Nephron progenitor cell (in vitro differentiated cells): ENCODE results near the gene TOP2B.

Experiments used
- DNase-seq: peaks from one replicate; pipeline ENCODE4 v3.0.0; 2021
- H3K27ac Mint-ChIP-seq: 2 replicates; pipeline ENCODE4 v1.8.0; 2021; ENCODE audit warnings: mild to moderate bottlenecking, moderate library complexity, mixed read lengths
- H3K27me3 Mint-ChIP-seq: 2 replicates; pipeline ENCODE4 v1.8.0; 2021; ENCODE audit warnings: mild to moderate bottlenecking, low read depth, mixed read lengths; ENCODE audit not compliant: poor library complexity
- H3K36me3 Mint-ChIP-seq: 2 replicates; pipeline ENCODE4 v1.8.0; 2021; ENCODE audit warnings: low read depth, mixed read lengths
- H3K4me1 Mint-ChIP-seq: 2 replicates; pipeline ENCODE4 v1.8.0; 2021; ENCODE audit warnings: mixed read lengths
- H3K4me3 Mint-ChIP-seq: 2 replicates; pipeline ENCODE4 v1.8.0; 2021; ENCODE audit warnings: mild to moderate bottlenecking, moderate library complexity, mixed read lengths
- H3K9me3 Mint-ChIP-seq: 2 replicates; pipeline ENCODE4 v1.8.0; 2021; ENCODE audit warnings: mild to moderate bottlenecking, moderate library complexity, mixed read lengths
- TF ChIP-seq, protein P1 (sequence below): fragments of 200-600 bp; sonication (generic); IDR thresholded peaks from 2 replicates; pipeline ENCODE4 v1.5.0; 2021; ENCODE audit warnings: antibody characterized with exemption

Gene TOP2B

GRCh38 chr3:25565807-25566206, 98.9 kb downstream of the TOP2B start:
- peaks cover 26% of the 10 kb centered on the region for H3K4me1 Mint-ChIP-seq
- TF ChIP-seq, protein P1, sequence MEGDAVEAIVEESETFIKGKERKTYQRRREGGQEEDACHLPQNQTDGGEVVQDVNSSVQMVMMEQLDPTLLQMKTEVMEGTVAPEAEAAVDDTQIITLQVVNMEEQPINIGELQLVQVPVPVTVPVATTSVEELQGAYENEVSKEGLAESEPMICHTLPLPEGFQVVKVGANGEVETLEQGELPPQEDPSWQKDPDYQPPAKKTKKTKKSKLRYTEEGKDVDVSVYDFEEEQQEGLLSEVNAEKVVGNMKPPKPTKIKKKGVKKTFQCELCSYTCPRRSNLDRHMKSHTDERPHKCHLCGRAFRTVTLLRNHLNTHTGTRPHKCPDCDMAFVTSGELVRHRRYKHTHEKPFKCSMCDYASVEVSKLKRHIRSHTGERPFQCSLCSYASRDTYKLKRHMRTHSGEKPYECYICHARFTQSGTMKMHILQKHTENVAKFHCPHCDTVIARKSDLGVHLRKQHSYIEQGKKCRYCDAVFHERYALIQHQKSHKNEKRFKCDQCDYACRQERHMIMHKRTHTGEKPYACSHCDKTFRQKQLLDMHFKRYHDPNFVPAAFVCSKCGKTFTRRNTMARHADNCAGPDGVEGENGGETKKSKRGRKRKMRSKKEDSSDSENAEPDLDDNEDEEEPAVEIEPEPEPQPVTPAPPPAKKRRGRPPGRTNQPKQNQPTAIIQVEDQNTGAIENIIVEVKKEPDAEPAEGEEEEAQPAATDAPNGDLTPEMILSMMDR: no peak
- peaks cover 7% of the 10 kb centered on the region for H3K36me3 Mint-ChIP-seq
- no peaks in the 10 kb centered on the region for H3K9me3 Mint-ChIP-seq
- H3K27ac Mint-ChIP-seq: no peak overlapping the region
- no peak overlapping the region for H3K4me3 Mint-ChIP-seq
- no peaks in the 10 kb centered on the region for H3K27me3 Mint-ChIP-seq
- no peak for DNase-seq

- no peaks in the 10 kb centered on the region for H3K27me3 Mint-ChIP-seq
- H3K27ac Mint-ChIP-seq: no peak overlapping the region
- H3K36me3 Mint-ChIP-seq: no peaks in the 10 kb centered on the region
- peaks cover 9% of the 10 kb centered on the region for H3K4me1 Mint-ChIP-seq
- no peaks in the 10 kb centered on the region for H3K9me3 Mint-ChIP-seq
- no peak overlapping the region for H3K4me3 Mint-ChIP-seq
- DNase-seq: no peak
- TF ChIP-seq, protein P1: no peak
Observed at GRCh38 chr3:25564075-25564474, 100.6 kb downstream of the TOP2B start.

GRCh38 chr3:25563601-25564000, 101.1 kb downstream of the TOP2B start:
- H3K4me1 Mint-ChIP-seq: peaks cover 4% of the 10 kb centered on the region
- H3K9me3 Mint-ChIP-seq: no peaks in the 10 kb centered on the region
- H3K36me3 Mint-ChIP-seq: no peaks in the 10 kb centered on the region
- H3K4me3 Mint-ChIP-seq: no peak overlapping the region
- H3K27me3 Mint-ChIP-seq: no peaks in the 10 kb centered on the region
- H3K27ac Mint-ChIP-seq: no peak overlapping the region
- TF ChIP-seq, protein P1: no peak
- DNase-seq: no peak

DNA sequence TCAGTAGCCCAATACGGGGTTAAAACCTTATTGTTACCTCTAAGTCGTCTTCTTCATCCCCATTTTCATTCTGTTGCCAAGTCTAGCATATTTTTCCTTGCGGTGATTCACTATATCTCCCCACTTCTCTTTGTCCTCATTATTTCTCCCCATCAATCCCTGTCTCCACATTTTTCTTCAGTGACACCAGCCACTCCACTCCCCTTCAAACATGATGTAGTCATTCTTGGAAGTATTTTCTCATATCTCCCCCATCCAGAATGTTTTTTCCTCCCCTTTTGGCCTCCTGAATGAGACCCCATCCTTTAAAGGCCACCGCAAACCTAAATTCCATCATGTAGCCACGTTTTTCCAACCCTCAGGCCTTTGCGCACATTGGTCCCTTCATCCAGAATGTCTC, 105.9 kb downstream of the TOP2B start:
- Mint-ChIP-seq H3K27ac (no peak overlapping the region), H3K4me3 (no peak overlapping the region), H3K27me3 (no peaks in the 10 kb centered on the region), H3K4me1 (peaks cover 6% of the 10 kb centered on the region), H3K9me3 (no peaks in the 10 kb centered on the region), H3K36me3 (peaks cover 2% of the 10 kb centered on the region)
- no peak for DNase-seq
- TF ChIP-seq, protein P1: no peak

DNA sequence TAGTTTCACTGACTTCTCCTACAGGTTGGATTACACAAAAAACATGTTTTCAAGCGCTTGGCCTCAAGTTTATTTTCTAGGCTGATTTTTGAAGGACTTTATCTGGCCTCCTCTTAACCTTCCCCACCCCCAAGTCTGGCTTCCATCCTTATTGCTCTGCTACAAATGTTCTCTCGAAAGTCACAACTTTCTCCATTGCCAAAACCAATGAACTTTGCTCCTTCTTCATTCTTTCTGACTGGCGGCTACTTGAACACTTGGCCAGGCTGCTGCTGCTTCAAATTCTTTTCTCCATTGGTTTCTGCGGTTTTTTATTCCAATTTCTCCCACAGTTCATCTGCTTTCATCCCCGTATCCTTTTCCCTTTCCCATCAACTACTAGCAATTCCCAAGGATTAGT, 106.6 kb downstream of the TOP2B start:
- H3K27ac Mint-ChIP-seq: no peak overlapping the region
- no peaks in the 10 kb centered on the region for H3K9me3 Mint-ChIP-seq
- H3K4me1 Mint-ChIP-seq: peaks cover 12% of the 10 kb centered on the region

GRCh38 chr3:25557694-25558093, 107.0 kb downstream of the TOP2B start:
- peaks cover 12% of the 10 kb centered on the region for H3K4me1 Mint-ChIP-seq
- DNase-seq: no peak
- no peaks in the 10 kb centered on the region for H3K9me3 Mint-ChIP-seq
- no peak overlapping the region for H3K27ac Mint-ChIP-seq
- no peak overlapping the region for H3K4me3 Mint-ChIP-seq
- peaks cover 7% of the 10 kb centered on the region for H3K36me3 Mint-ChIP-seq
- no peaks in the 10 kb centered on the region for H3K27me3 Mint-ChIP-seq
- TF ChIP-seq, protein P1: no peak

More for the DNA sequence above, 106.6 kb downstream of the TOP2B start:
- no peak for DNase-seq
- Mint-ChIP-seq H3K36me3 (peaks cover 6% of the 10 kb centered on the region), H3K27me3 (no peaks in the 10 kb centered on the region), H3K4me3 (no peak overlapping the region)
- TF ChIP-seq, protein P1: no peak
